Endothelial cell of umbilical vein (primary cell): ENCODE data around the gene GRIA1.

Experiments used
- CTCF ChIP-seq, 2 donors: IDR thresholded peaks; 1 replicate in 1 of 2; 2 replicates in 1 of 2; pipeline ENCODE4 v1.5.1; 2011; ENCODE audit warnings: low read length in 2 of 2, mild to moderate bottlenecking in 2 of 2, moderate library complexity in 2 of 2, control low read depth in 1 of 2, inconsistent platforms in 1 of 2, low read depth in 1 of 2; ENCODE audit not compliant: insufficient read depth in 1 of 2; ENCODE audit errors: extremely low read depth in 1 of 2
- EZH2 ChIP-seq: IDR thresholded peaks from 2 replicates; pipeline ENCODE4 v1.6.1; 2012; ENCODE audit warnings: borderline replicate concordance, low read depth, mild to moderate bottlenecking, moderate library complexity, low read length, inconsistent platforms; ENCODE audit not compliant: severe bottlenecking
- MAX ChIP-seq: IDR thresholded peaks from 2 replicates; pipeline ENCODE4 v1.6.1; 2011; ENCODE audit not compliant: insufficient read depth, insufficient read length
- POLR2A ChIP-seq: IDR thresholded peaks from 2 replicates; pipeline ENCODE4 v1.6.1; 2012; ENCODE audit warnings: low read depth, mild to moderate bottlenecking, control low read depth, low read length
- POLR2AphosphoS5 ChIP-seq: IDR thresholded peaks from 2 replicates; pipeline ENCODE4 v1.6.1; 2012; ENCODE audit warnings: low read depth, mild to moderate bottlenecking, control low read depth, low read length, moderate library complexity; ENCODE audit not compliant: insufficient read depth

GRCh38 chr5:153794327-153794726 is 303.9 kb downstream of the GRIA1 start:
- TF ChIP-seq CTCF (IDR thresholded peaks at IDR 0.05; ENCODE audit: extremely low read depth in 1 of 2, insufficient read depth in 1 of 2, low read depth in 1 of 2, low read length in 2 of 2) (no peak), POLR2A (no peak), POLR2AphosphoS5 (no peak), EZH2 (no peak), MAX (no peak)
